Endothelial cell of umbilical vein (primary cell): ENCODE data around the gene MAN2B1. TPM values are rescaled to one million over a fixed set of nuclear protein-coding genes. Genes with fewer than 3 reads are reported as not detected.

Experiments
- BruUV-seq: library from RNA; stranded (reverse); fragments of 400-500 nt; replicated peaks from 2 replicates; lab custom pipeline; 2021; lab: Mats Ljungman, UMichigan
- CTCF ChIA-PET: fragments of 300-600, 350-600 bp; sonication (Branson Sonifier 250); formaldehyde crosslinking; loops from one replicate; lab custom pipeline; 2021; ENCODE audit warnings: antibody characterized with exemption, inconsistent platforms; lab: Charles Lee
- POLR2A ChIA-PET: fragments of 300-600, 350-600 bp; sonication (Branson Sonifier 250); formaldehyde crosslinking; loops from one replicate; lab custom pipeline; 2021; ENCODE audit warnings: antibody characterized with exemption, inconsistent platforms; lab: Charles Lee
- DNase-seq: peaks from one replicate; pipeline ENCODE4 v3.0.0-alpha.2; 2011; ENCODE audit warnings: low read depth, low spot score
- FAIRE-seq: peaks from 2 replicates; lab custom pipeline; 2011; peaks lifted over from hg19 to GRCh38; lab: Jason Lieb, UNC
- H2AFZ ChIP-seq: 2 replicates; pipeline ENCODE4 v1.6.0; 2012; ENCODE audit warnings: low read depth, low read length, control low read depth, inconsistent platforms
- H3K27ac ChIP-seq: 2 replicates; pipeline ENCODE4 v1.5.1; 2011; ENCODE audit warnings: low read depth, mild to moderate bottlenecking, control low read depth, low read length, moderate library complexity; ENCODE audit not compliant: insufficient read depth
- H3K27me3 ChIP-seq, 2 experiments: 2 replicates each; pipeline versions ENCODE4 v1.6.0 to v1.6.1; 2011; ENCODE audit warnings: low read length in 2 of 2, mixed read lengths in 1 of 2; ENCODE audit not compliant: control insufficient read depth in 2 of 2, insufficient read depth in 2 of 2
- H3K36me3 ChIP-seq, 2 experiments: 2 replicates in 1 of 2; 3 replicates in 1 of 2; pipeline ENCODE4 v1.5.1; 2011; ENCODE audit warnings: low read length in 2 of 2, mild to moderate bottlenecking in 1 of 2, moderate library complexity in 1 of 2; ENCODE audit not compliant: control insufficient read depth in 2 of 2, insufficient read depth in 2 of 2; ENCODE audit errors: extremely low read depth in 1 of 2
- H3K4me1 ChIP-seq: 3 replicates; pipeline ENCODE4 v1.5.1; 2011; ENCODE audit warnings: mild to moderate bottlenecking, low read length; ENCODE audit not compliant: control insufficient read depth, insufficient read depth; ENCODE audit errors: extremely low read depth
- H3K4me2 ChIP-seq: 2 replicates; pipeline ENCODE4 v1.6.1; 2011; ENCODE audit warnings: low read length, control low read depth, mixed read lengths; ENCODE audit not compliant: insufficient read depth
- H3K4me3 ChIP-seq, 3 experiments: fragments of 200-600 bp in 1 of 3; sonication (generic), shearing (Covaris generic) in 1 of 3; replicated peaks in 1 of 3; 2 replicates each; pipeline ENCODE4 v1.5.1; 2011 to 2016; ENCODE audit warnings: control low read depth in 3 of 3, low read length in 3 of 3, mild to moderate bottlenecking in 2 of 3, inconsistent platforms in 1 of 3, low read depth in 1 of 3, moderate library complexity in 1 of 3; ENCODE audit not compliant: insufficient read depth in 1 of 3
- H3K79me2 ChIP-seq: 2 replicates; pipeline ENCODE4 v1.6.0; 2012; ENCODE audit warnings: low read length, inconsistent platforms; ENCODE audit not compliant: control insufficient read depth, insufficient read depth
- H3K9ac ChIP-seq: replicated peaks from 2 replicates; pipeline ENCODE3; 2011; ENCODE audit warnings: low read length, control low read depth; ENCODE audit not compliant: insufficient read depth; ENCODE audit errors: extremely low read depth
- H3K9me1 ChIP-seq: replicated peaks from 3 replicates; pipeline ENCODE4 v1.6.0; 2011; ENCODE audit warnings: mild to moderate bottlenecking, low read length; ENCODE audit not compliant: control insufficient read depth, insufficient read depth; ENCODE audit errors: extremely low read depth
- H3K9me3 ChIP-seq: replicated peaks from 2 replicates; pipeline ENCODE4 v1.5.1; 2012; ENCODE audit warnings: low read length, inconsistent platforms; ENCODE audit not compliant: control insufficient read depth, insufficient read depth
- H4K20me1 ChIP-seq: replicated peaks from 2 replicates; pipeline ENCODE3; 2011; ENCODE audit warnings: mild to moderate bottlenecking, low read length; ENCODE audit not compliant: control insufficient read depth, insufficient read depth; ENCODE audit errors: extremely low read depth
- CTCF ChIP-seq, 2 donors: IDR thresholded peaks; 1 replicate in 1 of 2; 2 replicates in 1 of 2; pipeline ENCODE4 v1.5.1; 2011; ENCODE audit warnings: low read length in 2 of 2, mild to moderate bottlenecking in 2 of 2, moderate library complexity in 2 of 2, control low read depth in 1 of 2, inconsistent platforms in 1 of 2, low read depth in 1 of 2; ENCODE audit not compliant: insufficient read depth in 1 of 2; ENCODE audit errors: extremely low read depth in 1 of 2
- EZH2 ChIP-seq: IDR thresholded peaks from 2 replicates; pipeline ENCODE4 v1.6.1; 2012; ENCODE audit warnings: borderline replicate concordance, low read depth, mild to moderate bottlenecking, moderate library complexity, low read length, inconsistent platforms; ENCODE audit not compliant: severe bottlenecking
- FOS ChIP-seq: IDR thresholded peaks from 2 replicates; pipeline ENCODE4 v1.6.1; 2011; ENCODE audit warnings: mild to moderate bottlenecking, low read length, moderate library complexity, borderline replicate concordance; ENCODE audit not compliant: insufficient read depth
- GATA2 ChIP-seq: IDR thresholded peaks from 2 replicates; pipeline ENCODE4 v1.7.0; 2011; ENCODE audit warnings: low read depth, mild to moderate bottlenecking, moderate library complexity, mixed read lengths, low read length; ENCODE audit not compliant: insufficient read length, insufficient read depth
- JUN ChIP-seq: IDR thresholded peaks from 2 replicates; pipeline ENCODE4 v1.6.1; 2011; ENCODE audit warnings: borderline replicate concordance, low read depth; ENCODE audit not compliant: insufficient read length, insufficient read depth
- MAX ChIP-seq: IDR thresholded peaks from 2 replicates; pipeline ENCODE4 v1.6.1; 2011; ENCODE audit not compliant: insufficient read depth, insufficient read length
- MYC ChIP-seq: IDR thresholded peaks from one replicate; pipeline ENCODE4 v1.6.1; 2011; ENCODE audit warnings: mild to moderate bottlenecking, low read depth, low read length
- POLR2A ChIP-seq: IDR thresholded peaks from 2 replicates; pipeline ENCODE4 v1.6.1; 2012; ENCODE audit warnings: low read depth, mild to moderate bottlenecking, control low read depth, low read length
- POLR2AphosphoS5 ChIP-seq: IDR thresholded peaks from 2 replicates; pipeline ENCODE4 v1.6.1; 2012; ENCODE audit warnings: low read depth, mild to moderate bottlenecking, control low read depth, low read length, moderate library complexity; ENCODE audit not compliant: insufficient read depth
- dilution Hi-C: fragments of 300-500 bp; cut with MboI; formaldehyde crosslinking; loops from one replicate; pipeline ENCODE4 v1.15.0; 2019; ENCODE audit warnings: low sequenced_read_pairs; ENCODE audit not compliant: extremely low pct_ligation_motif_present
- intact Hi-C: fragments of 100-400 bp; cut with micrococcal nuclease; formaldehyde crosslinking; loops from one replicate; pipeline ENCODE4 v1.10.0; 2022
- polyA plus RNA-seq, 4 experiments: library from polyadenylated mRNA; depleted of rRNA in 3 of 4; stranded (reverse) in 3 of 4; unstranded in 1 of 4; fragments of >200 nt; gene quantifications; 2 replicates each; pipeline versions ENCODE4 v1.2.1 to v1.2.3, GENCODE V29; 2011 to 2012; ENCODE audit warnings: missing spikeins in 1 of 4
- total RNA-seq: library from RNA; stranded (reverse); gene quantifications from 2 replicates; pipeline ENCODE4 v1.2.3, GENCODE V29; 2021

MAN2B1 gene
- total and polyA plus RNA-seq, 2 donors (not counting 3 experiments of a cell fraction or from before 2014, with no cell fraction given) = 64.4 to 76.8 TPM

GRCh38 chr19:12705169-12705568 lies 38.6 kb upstream of the MAN2B1 start:
- no TSS peak for BruUV-seq
- H3K79me2 ChIP-seq = no peaks in the 10 kb centered on the region
- H3K9me3 ChIP-seq = no peaks in the 10 kb centered on the region
- H4K20me1 ChIP-seq = no peaks in the 10 kb centered on the region
- DNase-seq = no peak
- H3K36me3 ChIP-seq = peaks cover 22 to 58% of the 10 kb centered on the region in 2 experiments
- H3K4me1 ChIP-seq = no peaks in the 10 kb centered on the region
- no peak overlapping the region for H3K4me3 ChIP-seq
- no peak overlapping the region for H3K4me2 ChIP-seq
- H3K27ac ChIP-seq = no peak overlapping the region
- no peak overlapping the region for H2AFZ ChIP-seq
- dilution Hi-C loops = no loop called here
- H3K9me1 ChIP-seq = no peaks in the 10 kb centered on the region
- no peak for TF ChIP-seq EZH2
- TF ChIP-seq MYC = no peak
- no peak for TF ChIP-seq FOS
- TF ChIP-seq CTCF (IDR thresholded peaks at IDR 0.05; ENCODE audit: extremely low read depth in 1 of 2, insufficient read depth in 1 of 2, low read depth in 1 of 2, low read length in 2 of 2) = no peak
- TF ChIP-seq GATA2 = no peak
- no peak for TF ChIP-seq POLR2AphosphoS5
- no peak for TF ChIP-seq JUN
- no peak for TF ChIP-seq MAX
- no peak for TF ChIP-seq POLR2A
- CTCF ChIA-PET = interaction anchor here (1.6 kb wide), 1 partner anchor 18 kb away, joined by 4 read pairs; no protein-coding TSS in a partner anchor
- no peaks in the 10 kb centered on the region for H3K27me3 ChIP-seq
- no peak overlapping the region for H3K9ac ChIP-seq
- intact Hi-C loops = no loop called here
- FAIRE-seq = no peak
- POLR2A ChIA-PET = no interaction called here
